UCSD-AML1 (cell line): ENCODE data around the gene BTN3A1.
A peak's percentile ranks its signal among the peaks of the same experiment; 100 is the strongest.

Source experiments
- DNase-seq: peaks from one replicate; lab custom pipeline; 2025; ENCODE audit not compliant: unreplicated experiment; lab: John Stamatoyannopoulos, UW

Gene BTN3A1

DNA sequence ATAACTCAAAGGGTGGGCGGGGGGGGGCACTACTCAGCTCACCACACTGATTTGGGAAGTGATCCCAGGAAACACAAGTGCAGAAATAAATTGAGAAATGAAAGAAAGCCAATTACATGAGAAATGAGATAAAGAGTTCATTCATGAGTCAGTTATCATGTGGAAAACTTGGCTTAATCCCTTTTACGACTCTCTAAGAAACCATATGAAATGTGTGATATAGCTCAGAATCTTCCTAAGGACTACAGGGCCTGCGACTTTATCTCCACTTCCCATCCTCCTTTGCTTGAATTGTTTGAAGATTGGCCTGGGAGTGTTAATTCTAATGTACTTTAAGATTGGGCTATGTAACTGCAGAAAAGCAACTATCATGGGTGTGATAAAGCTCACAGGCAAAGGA, 22.8 kb upstream of the BTN3A1 start:
- DNase-seq: no peak

GRCh38 chr6:26379740-26380139, 22.3 kb upstream of the BTN3A1 start:
- no peak for DNase-seq

DNA sequence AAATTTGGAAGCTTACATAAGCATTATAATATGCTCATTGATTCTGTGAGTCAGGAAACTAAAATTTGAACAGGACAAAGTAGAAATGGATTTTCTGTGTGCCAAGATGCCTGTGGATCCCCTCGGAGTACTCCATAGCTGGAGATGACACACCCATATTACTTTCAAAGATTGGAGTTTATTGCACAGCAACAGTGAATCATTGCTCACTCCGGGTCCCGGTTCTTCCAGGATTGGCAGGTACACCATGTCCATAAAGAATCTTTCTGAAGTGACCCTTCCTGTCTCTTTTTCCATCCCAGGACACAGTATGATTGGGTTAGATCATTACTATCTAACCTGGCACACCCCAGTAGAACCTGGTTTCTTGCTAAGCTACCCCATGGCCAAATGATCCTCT, 21.8 kb upstream of the BTN3A1 start:
- no peak for DNase-seq

DNA sequence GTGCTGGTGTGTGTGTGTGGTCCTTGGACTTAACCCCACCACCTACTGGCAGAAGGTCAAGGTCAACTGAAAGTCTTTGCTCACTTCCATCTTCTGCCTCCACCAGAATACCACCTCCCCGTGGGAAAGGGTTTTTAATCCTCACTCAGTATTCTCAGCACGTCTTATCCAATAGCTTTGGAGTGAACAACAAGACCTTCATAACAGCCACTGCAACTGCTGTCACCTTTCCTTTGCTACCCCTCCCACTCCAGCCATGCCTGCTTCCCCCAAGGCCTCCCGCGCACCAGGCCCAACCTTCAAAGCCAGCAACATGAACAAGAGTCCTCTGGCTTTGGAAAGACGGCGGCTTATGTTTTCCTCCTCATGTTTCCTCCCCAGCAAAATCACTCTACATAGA, 20.0 kb upstream of the BTN3A1 start:
- no peak for DNase-seq

- DNase-seq: no peak
Measured at GRCh38 chr6:26383624-26384417, 18.3 kb upstream of the BTN3A1 start.

- no peak for DNase-seq
Measured at GRCh38 chr6:26385734-26386125, 16.3 kb upstream of the BTN3A1 start.

GRCh38 chr6:26387565-26387964, 14.5 kb upstream of the BTN3A1 start:
- DNase-seq: no peak

GRCh38 chr6:26388014-26388413, 14.1 kb upstream of the BTN3A1 start:
- no peak for DNase-seq

GRCh38 chr6:26388441-26388840, 13.6 kb upstream of the BTN3A1 start:
- no peak for DNase-seq

DNA sequence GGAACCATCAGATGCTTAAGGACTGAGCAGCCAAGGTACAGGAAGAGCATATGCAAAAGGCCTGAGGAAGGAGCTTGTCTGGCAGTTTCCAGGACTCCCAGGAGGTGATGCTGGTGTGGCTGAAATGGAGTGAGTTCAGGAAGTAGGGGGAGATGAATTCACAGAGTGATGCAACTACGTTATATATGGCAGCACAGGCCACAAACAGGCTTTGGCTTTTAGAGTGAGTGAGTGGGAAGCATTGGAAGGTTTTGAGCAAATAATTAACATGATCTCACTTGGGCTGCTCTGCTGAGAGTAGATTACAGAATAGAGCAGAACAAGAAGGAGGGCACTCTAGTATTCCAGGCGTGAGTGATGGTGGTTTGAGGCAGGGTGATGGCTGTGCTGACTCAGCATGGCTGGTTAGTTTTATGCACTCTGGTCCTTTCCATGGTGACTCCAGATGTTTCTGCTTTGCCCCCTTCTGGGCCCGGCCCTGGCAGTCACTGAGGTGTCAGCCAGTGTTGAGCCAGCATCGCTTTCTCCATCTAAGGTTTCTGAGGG, 12.7 kb upstream of the BTN3A1 start:
- DNase-seq: peak; percentile 53

GRCh38 chr6:26390531-26390930, 11.5 kb upstream of the BTN3A1 start:
- no peak for DNase-seq

DNA sequence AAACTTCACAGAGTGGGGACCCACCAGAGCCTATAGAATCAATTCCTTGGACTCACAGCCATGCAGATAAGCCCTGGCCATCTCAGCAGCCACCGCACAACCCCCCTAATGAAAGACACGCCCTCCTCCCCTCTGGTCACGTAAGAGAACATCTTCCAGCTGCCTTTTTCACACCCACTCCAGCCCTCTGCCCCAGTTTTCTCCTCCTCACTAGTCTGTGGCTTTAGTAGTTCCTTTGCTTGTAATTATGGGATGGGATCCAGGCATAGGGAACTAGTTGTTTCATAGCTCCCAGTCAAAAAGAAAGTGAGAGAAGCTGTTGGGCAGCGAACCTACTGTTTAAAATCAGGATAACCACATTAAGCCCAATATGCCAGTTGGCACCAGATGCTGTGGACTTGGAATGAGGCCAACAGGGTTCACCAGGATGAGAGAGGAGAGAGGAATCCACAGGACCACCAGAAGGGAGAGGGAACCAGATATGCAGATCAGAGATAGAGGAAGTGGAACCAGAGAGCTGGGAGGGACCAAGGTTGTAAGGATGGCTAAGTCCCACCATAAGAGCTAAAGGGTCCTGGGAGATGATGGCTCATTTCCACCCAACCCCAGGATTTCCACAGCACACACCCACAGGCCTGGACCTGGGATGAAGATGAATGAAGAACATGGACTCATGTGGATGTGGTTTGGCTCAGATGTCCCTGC, 9.0 kb upstream of the BTN3A1 start:
- no peak for DNase-seq

DNA sequence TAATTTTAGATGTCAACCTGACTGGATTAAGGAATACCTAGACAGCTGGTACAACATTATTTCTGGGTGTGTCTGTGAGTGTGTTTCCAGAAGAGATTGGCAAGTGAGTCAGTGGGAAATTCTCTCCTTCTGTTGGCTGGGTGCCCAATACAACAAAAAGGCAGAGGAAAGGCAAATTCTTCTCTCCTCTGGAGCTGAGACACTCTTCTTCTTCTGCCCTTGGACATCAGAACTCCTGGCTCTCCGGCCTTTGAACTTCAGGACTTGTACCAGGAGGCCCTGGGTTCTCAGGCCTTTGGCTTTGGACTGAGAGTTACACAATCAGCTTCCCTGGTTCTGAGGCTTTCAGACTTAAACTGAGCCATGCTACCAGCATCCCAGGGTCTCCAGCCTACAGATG, 7.8 kb upstream of the BTN3A1 start:
- no peak for DNase-seq

GRCh38 chr6:26398555-26398954, 3.5 kb upstream of the BTN3A1 start:
- no peak for DNase-seq

DNA sequence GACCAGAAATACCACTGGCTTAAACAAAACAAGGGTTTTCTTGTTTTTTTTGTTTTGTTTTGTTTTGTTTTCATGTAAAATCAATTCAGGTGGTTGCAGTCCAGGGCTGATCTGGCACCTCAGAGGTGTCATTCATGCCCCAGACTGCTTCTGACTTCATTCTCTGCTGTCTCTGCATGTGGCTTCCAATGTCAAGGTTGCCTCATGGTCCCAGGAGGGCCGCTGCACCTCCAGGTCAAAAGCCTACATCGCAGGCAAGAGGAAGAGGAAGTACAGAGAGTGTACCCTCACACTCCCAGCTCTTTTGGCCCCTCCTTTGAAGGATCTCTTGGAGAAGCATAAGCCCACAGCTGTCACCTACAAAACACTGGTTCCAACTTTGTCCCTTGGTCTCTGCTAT, 1.4 kb upstream of the BTN3A1 start:
- DNase-seq: peak; percentile 33

DNA sequence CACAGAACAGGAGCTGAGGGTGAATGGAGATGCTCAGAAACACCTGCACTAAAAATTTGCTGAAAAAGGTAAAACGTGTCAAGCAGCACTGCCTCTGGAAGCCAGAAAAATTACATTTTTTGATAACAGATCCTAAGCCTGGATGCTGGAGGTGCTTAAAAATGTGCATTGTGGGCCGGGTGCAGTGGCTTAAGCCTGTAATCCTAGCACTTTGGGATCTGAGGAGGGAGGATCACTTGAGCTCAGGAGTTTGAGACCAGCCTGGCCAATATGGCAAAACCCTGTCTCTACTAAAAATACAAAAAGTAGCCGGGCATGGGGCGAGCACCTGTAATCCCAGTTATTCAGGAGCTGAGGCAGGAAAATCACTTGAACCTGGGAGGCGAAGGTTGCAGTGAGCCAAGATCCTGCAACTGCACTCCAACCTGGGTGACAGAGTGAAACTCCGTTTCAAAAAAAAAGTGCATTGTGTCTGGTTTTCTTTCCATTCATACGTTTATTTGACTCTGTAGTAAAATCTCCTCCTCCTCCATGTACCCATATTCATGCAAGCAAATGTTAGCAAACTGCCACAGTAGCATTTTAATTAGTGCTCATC, 587 bp upstream of the BTN3A1 start:
- DNase-seq: no peak

DNA sequence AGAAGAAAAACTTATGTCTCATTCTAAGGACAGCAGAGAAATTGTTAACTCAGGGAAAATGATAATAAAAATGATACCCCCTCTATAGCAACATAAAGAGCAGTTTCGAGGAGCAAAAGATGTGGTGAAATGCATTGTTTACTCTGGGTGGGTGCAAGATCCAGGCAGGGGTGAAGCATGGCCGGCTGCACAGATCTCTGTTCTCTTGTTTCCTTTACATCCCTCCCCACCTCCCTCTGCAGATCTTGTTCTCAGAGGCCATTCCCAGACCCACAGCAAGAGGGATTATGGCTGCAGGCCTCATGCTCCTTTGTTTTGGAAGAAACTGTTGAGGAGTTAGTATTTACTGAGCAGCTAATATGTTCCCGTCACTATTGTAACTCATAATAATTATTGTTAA, 1.8 kb downstream of the BTN3A1 start:
- DNase-seq: no peak

GRCh38 chr6:26404546-26404945, 2.5 kb downstream of the BTN3A1 start:
- no peak for DNase-seq

GRCh38 chr6:26408828-26409730, 7.0 kb downstream of the BTN3A1 start:
- DNase-seq: no peak

DNA sequence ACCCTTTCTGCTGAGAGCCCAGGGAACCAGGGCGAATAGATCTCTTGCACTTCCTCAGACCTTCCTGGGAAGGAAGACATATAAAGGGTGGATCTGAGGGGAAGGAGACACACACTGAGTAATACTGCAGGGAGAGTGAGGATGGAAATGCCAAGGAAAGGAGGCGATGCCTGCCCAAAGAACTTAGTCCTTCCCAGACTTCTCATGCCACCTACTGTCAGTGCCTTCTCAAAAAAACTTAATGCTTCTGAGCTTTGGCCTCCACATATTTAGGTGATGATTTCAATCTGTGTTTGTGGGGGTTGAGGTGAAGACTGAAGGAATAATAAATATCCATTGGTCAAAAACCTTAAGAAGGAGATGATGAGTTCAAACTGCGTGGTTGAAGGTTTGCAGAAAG, 9.7 kb downstream of the BTN3A1 start:
- DNase-seq: no peak

DNA sequence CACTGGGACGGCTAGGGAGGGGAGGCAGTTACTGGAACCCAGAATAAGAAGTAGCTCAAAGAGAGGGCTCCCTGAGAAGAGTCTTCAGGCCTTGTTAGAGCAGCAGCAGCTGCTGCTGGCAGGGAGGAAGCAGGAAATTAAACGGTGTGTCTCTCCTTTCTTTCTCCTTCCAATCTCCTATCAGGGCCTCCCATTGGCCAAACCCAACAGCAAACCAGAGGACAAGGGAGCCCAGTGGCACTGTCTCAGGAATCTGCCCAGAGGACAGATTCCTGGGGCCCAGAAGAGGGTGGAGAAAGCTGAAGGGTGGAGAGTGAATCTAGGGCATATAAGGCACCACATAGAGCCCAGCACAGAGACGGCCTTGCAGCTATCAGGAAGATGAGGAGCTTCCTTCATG, 10.2 kb downstream of the BTN3A1 start:
- no peak for DNase-seq
